ENCODE data around the gene CLEC3A.
"Not testable (repeated sequence)": the region's sequence is repeated elsewhere in the genome, so short reads cannot be mapped to it uniquely, and the experiment has no call there.

Gene CLEC3A

GRCh38 chr16:78034530-78034929 lies 12.2 kb downstream of the CLEC3A start:
- DNase-seq: no peak

DNA sequence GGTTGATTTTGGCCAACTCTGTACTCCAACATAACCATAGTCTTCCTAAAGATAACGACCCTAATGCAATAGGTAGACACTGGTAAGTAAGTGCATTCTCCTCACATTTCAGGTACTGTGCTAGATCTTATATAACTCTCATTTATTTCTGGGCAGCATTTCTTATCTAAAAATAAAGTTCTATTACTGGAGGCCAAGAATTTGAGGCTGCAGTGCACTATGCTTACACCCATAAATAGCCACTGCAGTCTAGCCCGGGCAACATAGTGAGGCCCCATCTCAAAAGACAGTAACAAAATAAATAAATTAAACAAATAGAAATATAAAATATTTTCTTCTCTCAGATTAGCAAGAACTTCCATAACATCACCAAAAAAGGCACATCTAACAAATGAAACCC lies 12.7 kb downstream of the CLEC3A start:
- DNase-seq: no peak

DNA sequence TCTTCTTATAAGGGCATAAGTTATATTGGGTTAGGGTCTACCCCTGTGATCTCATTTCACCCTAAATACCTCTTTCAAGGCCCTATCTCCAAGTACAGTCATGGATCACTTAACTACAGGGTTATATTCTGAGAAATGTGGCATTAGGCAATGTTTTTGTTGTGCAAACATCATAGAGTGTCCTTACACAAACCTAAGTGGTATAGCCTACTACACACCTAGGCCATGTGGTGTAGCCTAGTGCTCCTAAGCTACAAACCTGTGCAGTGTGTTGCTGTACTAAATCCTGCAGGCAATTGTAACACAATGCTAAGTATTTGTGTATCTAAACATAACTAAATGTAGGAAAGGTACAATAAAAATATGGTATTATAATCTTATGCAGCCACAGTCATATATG lies 18.0 kb downstream of the CLEC3A start:
- no peak for DNase-seq

DNA sequence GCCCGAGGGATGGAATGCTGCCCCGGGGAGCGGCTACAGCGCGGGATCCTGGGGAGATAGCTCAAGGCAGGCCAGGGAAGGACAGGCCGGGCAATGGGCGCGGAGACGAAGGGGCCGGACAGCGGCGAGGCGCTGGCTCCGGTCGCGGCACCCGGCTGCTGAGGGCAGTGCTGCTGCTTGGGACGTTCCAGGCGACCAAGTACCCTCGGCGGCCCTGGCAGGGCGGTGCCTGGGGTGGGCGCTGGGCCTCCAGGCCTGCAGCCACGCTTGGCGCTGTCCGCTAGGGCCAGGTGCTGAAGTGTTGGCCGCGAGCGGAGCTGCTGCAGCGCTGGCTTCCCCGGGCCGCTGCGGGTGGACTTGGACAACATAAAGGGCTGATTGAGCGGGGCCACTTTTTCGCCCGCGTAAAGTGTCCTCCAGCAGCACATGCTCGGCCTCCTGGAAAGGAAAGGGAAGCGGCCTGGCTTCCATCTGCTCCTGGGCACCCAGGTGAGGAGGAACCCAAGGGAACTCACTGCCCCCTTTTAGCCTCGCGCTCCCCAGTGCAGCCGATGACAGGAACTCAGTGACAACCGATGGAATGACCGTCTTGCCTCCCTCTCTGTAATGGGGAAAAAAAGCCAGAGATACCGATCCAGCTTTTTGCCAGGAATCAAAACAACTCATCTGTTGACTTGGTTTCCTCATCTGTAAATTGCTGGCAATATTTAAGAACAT lies 23.7 kb downstream of the CLEC3A start:
- DNase-seq: peak; percentile 38 to 67 (median 52)

GRCh38 chr16:78048319-78048718 lies 26.0 kb downstream of the CLEC3A start:
- no peak for DNase-seq

DNA sequence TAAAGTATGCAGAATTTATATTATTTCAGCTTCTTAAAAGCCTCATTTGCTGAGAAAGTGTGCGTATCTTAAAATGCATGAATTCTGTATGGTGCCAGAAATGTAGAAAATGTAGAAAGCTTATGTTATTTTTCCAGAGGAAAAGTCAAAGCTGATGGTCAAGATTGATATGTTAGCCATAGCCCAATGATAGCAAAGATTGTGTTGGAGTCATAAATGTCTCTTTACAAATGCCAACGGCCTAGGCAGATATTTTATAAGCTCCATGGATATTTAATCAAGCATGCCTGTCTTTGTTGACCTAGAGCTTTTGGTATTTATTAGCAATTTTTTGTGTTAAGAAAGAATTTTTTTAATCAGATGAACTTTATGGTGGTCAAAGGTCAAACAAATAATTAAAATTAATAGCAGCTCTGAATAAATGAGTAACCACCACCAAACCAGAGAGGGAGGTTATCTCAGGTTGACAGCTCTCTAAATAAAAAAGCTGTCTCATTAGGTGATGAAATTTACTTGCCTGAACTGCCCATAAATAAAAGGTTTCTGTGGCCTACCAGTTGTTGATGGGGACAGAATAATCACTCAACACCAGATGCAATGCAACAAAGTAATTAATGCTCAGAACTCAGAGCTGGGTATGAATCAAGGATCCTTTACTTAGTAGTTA lies 28.5 kb downstream of the CLEC3A start:
- DNase-seq: no peak

GRCh38 chr16:78057803-78058564 lies 35.6 kb downstream of the CLEC3A start:
- no peak for DNase-seq

DNA sequence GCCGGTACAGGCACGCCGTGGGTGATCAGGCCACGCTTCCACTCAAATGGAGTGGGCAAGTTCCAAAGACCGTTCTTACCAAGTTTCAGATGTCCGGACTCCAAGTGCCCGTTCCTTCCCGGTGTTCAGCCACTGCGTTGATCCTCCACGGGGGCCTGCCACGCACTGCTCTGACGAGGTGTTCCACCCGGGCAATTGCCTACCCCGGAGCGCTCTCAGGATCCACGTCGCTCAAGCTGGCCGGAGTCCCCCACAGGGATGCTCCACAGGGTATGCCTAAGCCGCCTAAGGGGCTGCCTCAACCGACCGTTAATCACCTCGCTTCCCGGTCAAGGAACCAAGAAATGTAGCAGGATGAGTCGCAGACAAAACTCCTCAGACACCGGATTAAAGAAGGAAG lies 37.5 kb downstream of the CLEC3A start:
- DNase-seq: not testable (repeated sequence)

GRCh38 chr16:78060295-78060694 lies 37.9 kb downstream of the CLEC3A start:
- DNase-seq: no peak

DNA sequence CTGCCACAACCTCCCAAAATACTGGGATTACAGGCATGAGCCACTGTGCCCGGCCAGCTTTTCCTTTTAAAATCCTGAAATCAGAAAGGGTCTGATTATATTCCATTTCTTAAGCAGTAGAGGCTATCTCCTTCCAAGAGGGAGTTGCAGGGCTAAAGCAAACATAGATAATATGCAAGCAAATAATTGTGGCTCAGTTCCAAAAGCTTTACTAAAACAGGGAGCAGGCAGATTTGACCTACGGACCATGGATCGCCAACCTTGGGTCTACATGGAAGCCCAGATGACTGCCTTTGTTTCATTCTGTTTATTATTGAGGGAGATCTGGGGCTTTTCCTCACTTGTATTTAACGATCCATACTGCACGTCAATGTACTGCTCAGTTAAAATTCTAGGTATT lies 38.5 kb downstream of the CLEC3A start:
- no peak for DNase-seq

GRCh38 chr16:78065319-78065718 lies 43.0 kb downstream of the CLEC3A start:
- no peak for DNase-seq

GRCh38 chr16:78069913-78070312 lies 47.6 kb downstream of the CLEC3A start:
- DNase-seq: no peak

- no peak for DNase-seq
Observed at GRCh38 chr16:78072275-78072674, 49.9 kb downstream of the CLEC3A start.

GRCh38 chr16:78075800-78076199 lies 53.5 kb downstream of the CLEC3A start:
- no peak for DNase-seq

GRCh38 chr16:78081341-78081740 lies 59.0 kb downstream of the CLEC3A start:
- DNase-seq: no peak

Data from suppressor macrophage (primary cell).